ENCODE results near the gene SLC1A3.
"Not testable (repeated sequence)": the region's sequence is repeated elsewhere in the genome, so short reads cannot be mapped to it uniquely, and the experiment has no call there.

The SLC1A3 gene
- total RNA-seq: 173 to 547 (median 354) reads per million in 18 experiments

DNA sequence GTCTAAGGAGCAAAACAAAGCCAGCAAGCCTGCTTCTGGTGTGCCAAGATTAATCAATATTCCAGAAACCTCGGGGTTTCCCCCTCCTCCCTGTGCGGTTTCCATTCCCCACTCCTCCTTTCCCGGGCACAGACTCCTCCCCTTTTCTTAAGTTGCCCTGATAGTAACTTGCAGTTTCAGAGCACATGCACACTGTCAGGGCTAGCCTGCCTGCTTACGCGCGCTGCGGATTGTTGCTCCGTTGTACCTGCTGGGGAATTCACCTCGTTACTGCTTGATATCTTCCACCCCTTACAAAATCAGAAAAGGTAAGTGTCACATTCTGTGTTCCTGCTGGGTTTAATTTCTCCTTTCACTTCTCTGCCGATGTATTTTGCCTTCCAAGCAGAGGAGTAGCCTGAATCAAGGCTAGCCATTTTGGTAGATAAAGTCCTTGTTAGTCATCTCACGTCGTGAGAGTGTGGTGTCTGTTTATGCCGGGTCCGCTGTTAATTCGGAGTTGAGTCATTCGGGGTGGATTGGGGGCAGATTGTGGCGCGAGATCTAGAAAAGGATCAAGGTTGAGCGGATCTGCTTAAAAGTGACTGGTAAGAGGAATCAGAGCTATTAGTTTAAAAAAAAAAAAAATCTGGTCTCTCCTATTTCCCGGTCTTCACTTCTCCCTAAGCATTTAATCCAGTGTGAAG is at the start of gene SLC1A3:
TSS of gene SLC1A3 (plus strand) at position 179 of the 686 bp plus-strand sequence. CDS start 1,818 bp downstream, outside the sequence.
- DNase-seq: peak; percentile 68 to 74

DNA sequence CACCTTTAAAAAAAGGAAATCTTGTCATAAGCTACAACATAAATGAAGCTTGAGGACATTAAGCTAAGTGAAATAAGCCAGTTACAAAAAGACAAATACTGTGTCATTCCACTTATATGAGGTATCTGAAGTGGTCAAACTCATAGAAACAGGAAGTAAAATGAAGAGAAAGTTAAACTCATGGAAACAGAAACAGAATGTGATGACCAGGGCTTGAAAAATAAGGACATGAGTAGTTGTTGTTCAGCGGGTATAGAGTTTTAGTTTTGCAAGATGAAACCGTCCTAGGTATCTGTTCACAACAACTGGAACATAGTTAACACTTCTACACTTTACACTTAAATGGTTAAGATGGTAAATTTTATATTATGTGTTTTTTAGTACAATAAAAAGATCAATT is 47.8 kb upstream of the SLC1A3 start:
- no peak for DNase-seq

DNA sequence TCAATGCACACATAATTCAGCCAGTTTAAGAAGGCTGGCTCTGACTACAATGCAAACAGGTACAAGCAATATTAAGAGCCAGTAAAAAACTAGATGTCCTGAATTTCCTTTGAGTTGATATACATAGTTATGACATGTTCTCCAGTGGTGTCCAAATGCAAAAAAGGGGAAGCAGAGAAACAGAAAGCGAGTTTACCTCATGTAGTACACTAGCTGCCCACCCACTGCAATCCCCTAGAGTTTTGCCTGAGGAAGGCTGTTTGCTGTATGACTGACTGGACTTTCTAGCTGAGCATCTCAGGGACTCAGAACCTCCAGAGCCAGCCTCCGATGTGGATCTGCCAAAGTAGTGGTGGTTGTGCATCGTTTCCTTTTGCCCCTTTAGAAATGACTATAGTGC is 44.8 kb upstream of the SLC1A3 start:
- DNase-seq: peak; percentile 70 to 77

DNA sequence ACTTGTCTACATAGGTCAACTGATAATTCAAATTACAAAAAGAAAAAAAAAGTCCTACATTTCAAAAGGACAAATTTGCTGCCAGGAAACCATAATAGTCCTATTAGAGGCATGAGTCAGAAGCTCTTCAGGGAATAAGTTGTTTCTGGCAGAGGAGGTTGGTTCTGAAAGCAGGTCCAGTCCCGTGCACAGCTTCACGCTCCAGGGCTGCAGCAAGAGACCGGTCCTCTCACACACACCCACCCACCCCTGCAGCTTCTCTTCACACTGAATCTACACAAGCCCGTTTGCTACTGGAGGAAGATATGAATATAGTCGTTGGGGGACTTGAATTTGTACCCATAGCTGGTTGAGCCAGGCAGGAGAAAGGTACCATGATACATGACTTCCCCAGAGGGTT is 36.9 kb upstream of the SLC1A3 start:
- DNase-seq: no peak

DNA sequence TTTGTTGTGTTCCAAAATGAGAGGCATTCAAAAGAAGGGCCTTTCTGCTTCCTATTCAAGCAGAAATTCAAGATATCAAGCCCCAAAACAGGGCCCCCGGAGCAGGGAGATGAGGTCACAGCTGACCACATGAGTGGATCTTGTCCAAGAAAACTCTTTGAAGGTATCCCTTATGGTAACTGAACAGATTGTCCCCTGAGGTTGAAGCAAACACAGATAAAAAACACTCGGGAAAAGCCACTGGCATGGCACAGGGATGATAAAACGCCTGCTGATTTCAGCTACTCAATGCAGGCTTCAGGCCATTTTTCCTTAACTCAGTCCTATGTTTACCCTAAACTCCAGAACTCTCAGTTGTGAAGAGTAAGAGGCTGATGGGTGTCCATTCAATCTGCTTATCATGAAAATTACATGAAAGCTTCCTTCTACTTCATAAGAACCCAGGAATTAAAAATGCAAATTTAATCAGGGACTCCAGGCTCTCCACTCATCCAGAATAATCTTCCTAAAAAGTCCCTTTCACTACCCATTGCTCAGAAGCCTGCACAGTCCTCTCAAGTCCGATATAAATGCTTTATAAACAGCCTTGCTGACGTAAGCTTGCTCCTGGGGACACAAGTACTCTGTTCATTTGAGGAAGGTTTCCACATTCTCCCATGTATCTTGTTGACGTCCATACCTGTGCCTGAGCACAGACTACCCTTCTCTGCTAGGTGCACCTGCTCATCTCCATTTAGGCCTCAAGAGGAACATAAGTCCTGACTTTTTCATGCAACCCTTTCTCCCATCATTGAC is 35.9 kb upstream of the SLC1A3 start:
- no peak for DNase-seq

DNA sequence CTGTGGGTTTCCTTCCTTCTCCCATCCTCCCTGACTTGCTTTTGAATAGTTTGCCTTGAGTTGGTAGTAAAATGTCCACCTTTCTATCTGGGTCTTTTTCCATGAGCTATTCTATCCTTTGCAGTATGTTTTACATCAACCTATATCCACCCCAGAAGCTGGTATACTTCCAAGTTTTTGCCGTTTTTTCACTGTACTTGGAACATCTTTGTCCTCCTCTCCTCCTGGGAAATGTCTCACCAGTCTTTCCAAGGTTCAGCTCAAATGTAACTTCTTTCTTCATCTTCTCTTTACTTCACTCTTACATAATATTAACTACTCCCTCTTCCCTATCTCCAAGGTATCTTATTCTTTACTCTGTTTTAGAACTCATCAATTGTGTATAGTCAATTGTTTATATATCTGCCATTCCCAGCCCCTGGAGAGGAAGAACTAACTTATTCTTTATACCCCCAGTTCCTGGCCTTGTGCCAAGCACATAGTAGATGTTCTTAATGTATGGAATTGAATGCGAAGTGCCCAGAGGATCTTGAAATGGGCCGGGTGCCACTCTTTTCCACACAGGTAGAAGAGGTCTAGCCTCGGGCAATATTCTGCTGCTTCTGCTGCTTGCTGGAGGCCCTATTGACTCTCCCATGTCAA is 34.9 kb upstream of the SLC1A3 start:
- DNase-seq: no peak

DNA sequence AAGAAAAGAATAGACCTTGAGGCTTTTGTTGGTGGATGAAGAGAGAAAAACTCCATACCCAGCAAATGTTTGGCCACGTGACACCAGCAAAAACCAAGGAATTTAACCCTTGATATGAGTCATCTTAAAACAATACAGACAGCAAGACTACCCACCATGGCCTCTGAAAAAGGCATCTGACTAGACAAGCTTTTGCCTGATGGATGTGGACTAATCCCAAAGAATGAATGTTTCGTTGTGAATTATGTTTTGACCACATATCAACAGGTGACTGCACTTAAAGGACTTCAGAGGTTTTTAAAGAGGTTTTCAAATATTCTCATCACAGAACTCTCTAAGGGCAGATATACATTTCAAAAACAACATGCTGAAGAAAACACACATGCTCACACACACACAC is 33.0 kb upstream of the SLC1A3 start:
- no peak for DNase-seq

DNA sequence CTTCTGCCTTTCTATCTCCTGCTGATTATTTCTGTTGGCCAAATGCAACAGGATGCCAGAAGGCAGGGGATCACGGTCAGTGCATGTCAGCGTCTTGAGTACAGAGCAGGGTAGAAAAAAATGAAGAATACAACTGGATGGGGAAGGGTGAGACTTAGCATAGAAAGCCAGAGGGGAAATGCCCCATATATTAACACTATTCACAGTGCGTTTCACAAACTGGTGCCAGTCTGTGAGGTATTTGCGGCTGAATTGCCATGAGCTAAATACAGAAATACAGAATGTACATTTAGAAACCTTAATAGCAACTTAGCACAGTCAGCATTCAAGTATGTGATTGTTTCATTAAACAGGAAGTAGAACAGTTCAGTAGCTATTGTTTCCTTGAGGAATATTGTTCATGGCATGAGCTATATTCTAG is 31.0 kb upstream of the SLC1A3 start:
- no peak for DNase-seq

DNA sequence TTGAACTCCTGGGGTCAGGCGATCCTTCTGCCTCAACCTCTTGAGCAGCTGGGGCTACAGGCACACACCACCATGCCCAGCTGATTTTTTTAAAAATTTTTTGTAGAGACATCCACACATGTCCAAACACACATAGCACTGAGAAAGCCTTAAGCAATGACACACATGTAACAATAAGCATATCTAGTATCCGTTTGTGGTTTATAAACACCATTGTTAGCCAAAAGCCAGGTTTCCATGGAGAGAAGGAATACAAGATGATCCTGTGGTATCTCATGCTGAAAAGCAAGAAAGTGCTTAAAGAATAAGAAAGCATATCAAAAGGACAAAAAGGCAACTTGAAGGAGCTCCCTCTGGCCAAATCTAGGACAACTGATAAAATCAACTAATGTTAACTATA is 29.7 kb upstream of the SLC1A3 start:
- no peak for DNase-seq

DNA sequence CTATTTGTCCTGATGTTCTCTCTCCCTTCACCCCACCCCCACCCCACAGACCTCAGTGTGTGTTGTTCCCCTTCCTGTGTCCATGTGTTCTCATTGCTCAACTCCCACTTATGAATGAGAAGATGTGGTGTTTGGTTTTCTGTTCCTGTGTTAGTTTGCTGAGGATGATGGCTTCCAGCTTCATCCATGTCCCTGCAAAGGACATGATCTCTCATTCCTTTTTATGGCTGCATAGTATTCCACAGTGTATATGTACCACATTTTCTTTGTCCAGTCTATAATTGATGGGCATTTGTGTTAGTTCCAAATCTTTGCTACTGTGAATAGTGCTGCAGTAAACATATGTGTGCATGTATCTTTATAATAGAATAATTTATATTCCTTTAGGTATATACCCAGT is 26.5 kb upstream of the SLC1A3 start:
- DNase-seq: not testable (repeated sequence)

DNA sequence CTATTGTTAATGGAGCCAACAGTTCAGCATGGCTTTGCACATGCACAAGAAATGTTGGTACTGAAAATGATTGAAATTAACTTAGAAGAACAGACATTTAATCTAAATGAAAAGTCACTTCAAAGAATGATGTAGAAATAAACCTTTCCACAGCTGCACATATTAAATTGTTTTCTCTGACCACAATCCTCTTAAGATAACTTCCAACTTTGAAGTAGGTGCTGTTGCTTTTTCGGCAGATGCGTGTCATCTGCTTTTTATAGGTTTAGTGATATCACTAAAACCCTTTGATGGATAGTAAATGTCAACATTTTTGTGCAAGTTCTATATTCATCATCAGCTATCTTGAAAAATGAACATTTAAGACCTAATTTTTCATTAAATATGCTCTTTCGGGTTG is 25.3 kb upstream of the SLC1A3 start:
- no peak for DNase-seq

DNA sequence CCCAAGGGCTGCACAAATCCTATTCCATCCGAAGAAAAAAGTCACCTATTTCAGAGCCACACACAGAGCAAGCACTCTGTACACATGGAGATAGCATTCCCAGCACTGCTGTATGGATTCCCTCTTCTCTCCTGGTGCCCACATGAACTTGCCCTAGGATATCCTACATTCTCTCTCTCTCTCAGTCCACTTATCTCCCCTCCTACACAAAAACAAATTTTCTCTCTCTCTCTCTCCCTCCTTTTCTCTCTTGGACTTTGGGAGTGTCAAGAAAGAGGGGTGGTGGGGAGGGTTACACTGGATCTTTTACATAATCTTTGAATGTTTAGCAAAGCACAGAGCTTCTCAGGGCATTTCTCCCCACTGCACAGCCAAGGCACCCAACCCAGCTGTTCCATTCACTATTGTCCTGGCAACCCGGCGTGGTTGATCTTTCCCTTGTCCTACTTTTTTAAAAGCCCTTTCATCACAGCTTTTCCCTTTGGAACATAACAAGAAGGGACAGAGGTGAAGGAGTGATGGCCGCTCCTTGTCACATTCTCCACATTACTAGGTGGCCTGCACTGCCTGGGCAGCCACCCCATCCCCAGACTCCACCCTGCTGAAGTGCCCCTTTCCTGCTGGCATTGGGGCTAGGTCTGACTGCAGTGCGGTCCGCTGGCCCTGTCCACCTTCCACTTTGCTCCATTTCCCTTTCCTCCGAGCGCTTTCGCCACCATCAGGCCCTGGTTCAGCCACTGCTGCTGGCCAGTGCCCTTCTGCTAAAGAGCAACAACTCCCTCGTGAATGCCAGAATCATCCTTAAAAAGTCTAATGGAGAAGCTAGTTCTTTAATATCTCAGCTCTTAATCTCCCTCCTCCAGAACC is 22.2 kb upstream of the SLC1A3 start:
- DNase-seq: no peak

DNA sequence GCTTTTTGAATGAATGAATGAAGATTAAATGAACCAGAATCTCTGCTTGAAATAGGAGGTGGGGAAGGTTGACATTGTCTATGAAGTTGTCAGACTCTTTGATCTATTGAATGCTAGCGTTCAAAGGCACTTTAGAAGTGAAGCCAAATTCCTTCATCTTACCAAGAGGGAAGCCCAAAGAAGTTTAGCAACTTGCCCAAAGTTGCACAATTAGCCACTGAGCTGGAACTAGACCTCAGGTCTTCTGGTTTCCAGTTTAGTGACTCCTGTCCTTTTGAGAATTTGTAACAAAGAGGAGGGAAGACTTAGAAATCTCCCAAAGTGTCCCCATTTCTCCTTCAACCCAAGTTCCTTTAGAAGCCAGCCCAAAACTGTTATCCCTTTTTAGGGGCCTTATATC is 20.7 kb upstream of the SLC1A3 start:
- peak; percentile 68 to 77 for DNase-seq

DNA sequence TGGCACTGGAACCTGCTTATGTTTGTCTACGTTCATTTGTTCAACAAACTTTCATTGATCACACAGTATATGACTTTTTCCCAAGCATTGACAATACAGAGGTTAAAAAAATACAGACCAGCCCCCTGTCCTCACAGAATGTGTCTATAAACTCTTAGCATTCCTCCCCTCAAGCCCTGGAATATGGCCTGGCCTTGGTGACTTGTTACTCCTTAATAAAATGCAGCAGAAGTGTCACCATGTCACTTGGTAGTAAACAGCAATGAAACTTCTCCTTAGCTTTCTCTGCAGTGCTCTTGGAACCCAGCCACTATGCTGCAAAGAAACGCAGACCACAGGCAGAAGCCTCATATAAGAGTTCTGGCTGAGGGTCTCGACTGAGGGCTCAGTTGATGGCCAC is 19.1 kb upstream of the SLC1A3 start:
- DNase-seq: no peak

DNA sequence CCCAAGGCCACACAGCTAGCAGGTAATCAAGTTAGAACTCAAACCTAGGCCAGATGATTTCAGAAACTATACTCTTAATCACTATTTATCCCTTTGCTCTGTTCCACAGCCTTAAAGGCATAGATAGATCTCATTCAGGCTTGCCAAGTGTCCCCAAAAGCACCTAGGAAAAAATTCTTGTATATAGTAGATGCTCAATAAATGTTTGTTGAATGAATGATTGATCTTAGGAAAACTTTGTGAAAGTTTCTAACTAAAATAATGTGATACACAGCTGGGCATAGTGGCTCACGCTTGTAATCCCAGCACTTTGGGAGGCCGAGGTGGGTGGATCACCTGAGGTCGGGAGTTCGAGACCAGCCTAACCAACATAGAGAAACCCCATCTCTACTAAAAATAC is 16.7 kb upstream of the SLC1A3 start:
- not testable (repeated sequence) for DNase-seq

DNA sequence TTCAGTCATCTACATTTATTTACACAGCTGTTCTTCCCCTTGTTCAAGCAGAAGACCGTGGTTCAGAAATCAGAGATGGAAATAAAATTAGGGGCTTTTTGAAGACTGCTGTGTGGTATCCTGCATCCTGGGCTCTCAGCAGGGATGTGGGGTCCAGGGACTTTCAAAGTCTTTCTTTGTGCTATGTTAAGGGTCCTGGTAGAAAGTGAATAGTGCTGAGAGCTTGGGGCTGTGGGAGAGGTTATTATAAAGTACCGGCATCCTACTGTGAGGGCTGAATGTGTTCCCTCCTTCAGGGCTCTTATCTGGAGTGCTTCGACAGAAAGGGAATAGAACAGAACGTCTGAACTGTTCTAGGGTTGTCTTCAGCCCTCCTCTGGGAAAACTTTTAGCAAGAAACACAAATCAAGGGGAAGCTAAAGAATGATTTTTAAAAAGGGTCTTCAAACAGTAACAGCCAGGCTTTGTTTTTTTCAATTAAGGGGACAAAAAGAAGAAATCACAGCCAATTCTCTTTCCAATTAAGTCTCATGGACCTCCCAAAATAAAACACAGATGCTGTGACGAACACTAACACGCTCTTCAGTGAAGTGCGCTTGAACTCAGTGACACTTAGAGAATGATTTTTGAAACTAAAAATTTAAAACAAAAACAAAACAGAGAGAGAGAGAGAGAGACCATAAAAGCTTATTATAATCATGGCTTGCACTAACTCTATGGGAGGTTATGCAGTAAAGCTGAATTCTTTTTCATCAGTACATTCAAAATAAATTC is 15.7 kb upstream of the SLC1A3 start:
- no peak for DNase-seq

DNA sequence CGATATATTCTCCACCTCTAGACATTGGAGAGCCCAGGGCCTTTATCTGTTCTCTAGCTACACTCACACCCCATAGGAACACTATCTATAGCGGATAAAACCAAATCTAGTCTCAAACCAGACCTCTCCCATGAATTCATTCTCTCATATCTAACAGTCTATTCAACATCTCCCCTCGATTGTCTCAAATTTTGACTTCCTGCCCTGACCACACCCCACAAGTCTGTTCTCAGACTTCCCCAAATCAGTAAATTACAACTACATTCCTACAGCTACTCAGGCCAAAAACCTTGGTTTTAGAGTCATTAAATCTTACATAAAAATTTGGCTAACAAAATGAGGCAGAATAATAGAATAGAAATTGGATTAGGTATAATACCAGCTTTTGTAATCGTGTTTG is 12.5 kb upstream of the SLC1A3 start:
- peak; percentile 14 to 33 for DNase-seq

DNA sequence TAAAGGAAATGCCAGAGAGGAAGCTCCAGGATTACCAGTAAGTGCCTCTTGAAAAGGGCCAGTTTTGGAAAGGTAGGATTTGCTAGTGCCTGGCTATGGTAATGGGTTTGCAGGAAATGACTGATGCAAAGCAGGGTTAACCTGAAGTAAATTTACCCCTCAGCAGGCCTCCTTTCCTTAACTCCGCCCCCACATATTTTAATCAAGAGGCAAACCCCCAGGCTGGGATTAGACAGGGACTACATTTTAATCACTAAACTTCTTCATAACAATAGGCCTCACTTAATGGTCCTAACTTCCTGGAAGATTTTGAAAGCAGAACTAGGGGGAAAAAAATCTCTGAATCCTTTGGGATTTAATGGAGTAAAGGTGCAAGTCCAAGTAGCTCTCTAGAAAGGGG is 10.2 kb upstream of the SLC1A3 start:
- DNase-seq: no peak

DNA sequence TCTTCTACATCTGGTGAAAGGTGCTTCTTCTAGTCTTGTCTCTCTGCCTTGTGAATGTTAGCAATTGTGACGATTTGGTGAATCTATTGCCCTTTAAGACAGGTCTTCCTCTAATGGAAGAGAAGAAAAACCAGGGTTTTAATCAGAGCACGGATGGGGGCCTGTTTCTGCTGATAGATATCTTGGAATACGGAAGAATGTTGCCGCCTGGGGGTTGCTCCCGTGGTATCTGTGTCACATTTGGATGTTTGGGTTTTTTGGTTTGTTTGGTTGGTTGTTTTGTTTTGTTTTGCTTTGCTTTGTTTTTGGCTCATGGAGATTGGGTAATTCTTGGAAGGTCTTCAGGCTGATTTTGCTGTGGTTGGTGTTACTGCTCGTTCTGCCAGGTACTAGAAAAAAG is 9.7 kb upstream of the SLC1A3 start:
- no peak for DNase-seq

DNA sequence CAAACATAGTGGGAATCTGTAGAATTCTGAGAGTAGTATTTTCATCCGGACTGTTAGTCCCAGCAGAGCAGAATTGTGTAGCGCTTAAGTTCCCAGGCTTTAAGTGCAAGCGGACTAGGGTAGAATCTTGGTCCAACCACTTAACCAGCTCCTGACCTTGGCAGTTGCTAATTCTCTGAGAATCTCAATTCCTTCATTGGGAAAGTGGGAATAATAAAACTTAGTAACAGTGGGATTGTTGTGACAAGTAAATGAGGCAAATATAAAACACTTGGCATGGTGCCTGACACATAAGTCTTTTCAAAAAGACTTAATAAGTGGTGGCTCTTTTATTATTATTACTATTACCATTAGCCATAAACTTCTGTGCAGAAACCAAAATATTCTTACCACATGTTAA is 8.4 kb upstream of the SLC1A3 start:
- DNase-seq: no peak

DNA sequence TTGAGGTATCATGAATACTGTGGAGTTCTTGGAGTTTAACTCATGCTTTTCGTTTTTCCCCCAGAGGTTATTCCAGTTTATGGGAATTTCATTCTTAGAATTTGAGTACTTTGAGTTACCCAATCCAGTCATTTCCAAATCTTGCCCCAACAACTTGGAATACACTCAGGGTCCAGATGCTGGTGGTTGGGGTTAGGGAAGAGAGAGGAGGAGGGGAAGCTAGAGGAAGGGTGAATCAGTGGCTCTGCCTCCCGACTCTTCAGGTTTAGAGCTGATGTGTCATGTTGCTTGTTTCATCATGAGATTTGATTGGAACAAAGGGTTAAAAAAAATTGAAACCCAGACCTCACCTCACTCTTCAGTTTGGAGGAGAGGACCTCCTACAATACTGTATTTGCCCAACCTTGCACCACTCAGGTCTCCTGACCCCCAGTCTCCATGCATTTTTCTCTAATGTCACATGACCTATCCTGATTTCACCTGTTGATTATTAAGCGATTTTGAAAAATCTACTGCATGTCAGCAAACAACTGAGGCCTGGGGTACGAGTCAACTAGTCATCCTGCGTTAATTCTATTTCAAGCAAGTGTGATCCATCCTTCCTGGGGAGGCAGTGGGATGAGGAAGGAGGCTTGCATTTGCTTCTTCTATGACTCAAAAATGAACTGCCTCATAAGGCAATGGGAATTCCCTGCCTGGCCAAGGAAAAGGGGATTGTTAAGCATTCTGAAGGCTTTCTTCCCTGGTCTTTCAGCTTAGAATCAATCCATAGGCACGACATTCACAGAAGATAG is 6.2 kb upstream of the SLC1A3 start:
- peak in 1 of 2 donors; percentile 11 for DNase-seq

Data from inflammatory macrophage (primary cell).